H1 (cell line): ENCODE measurements around the gene CMPK2. TPM values are rescaled to one million over a fixed set of nuclear protein-coding genes. Genes with fewer than 3 reads are reported as not detected.

Experiments used
- CTCF ChIA-PET: fragments of 300-600 bp; sonication (Branson Sonifier 250); formaldehyde crosslinking; loops from one replicate; lab custom pipeline; 2021; ENCODE audit not compliant: partially characterized antibody; lab: Charles Lee
- POLR2A ChIA-PET: fragments of 300-600 bp; sonication (Branson Sonifier 250); formaldehyde crosslinking; loops from one replicate; lab custom pipeline; 2021; ENCODE audit warnings: inconsistent platforms; ENCODE audit not compliant: partially characterized antibody; lab: Charles Lee
- DNase-seq, 2 experiments: peaks; one replicate each; pipeline versions ENCODE4 v3.0.0 to v3.0.0-alpha.2; 2010 to 2022; ENCODE audit warnings: low spot score in 2 of 2, low read depth in 1 of 2, mixed read lengths in 1 of 2
- FAIRE-seq: peaks from 2 replicates; lab custom pipeline; 2011; peaks lifted over from hg19 to GRCh38; lab: Jason Lieb, UNC
- H2AFZ ChIP-seq: 2 replicates; pipeline ENCODE4 v1.8.1; 2012; ENCODE audit warnings: low read length, inconsistent platforms
- H2AK5ac ChIP-seq: 2 replicates; pipeline ENCODE4 v1.6.1; 2013; ENCODE audit warnings: low read depth, low read length
- H2BK120ac ChIP-seq: replicated peaks from 2 replicates; pipeline ENCODE3; 2013; ENCODE audit warnings: low read depth, low read length, inconsistent platforms
- H2BK12ac ChIP-seq: 2 replicates; pipeline ENCODE4 v1.6.1; 2013; ENCODE audit warnings: low read depth, low read length
- H2BK15ac ChIP-seq: 2 replicates; pipeline ENCODE4 v1.6.1; 2013; ENCODE audit warnings: low read length
- H2BK20ac ChIP-seq: 2 replicates; pipeline ENCODE4 v1.6.1; 2013; ENCODE audit warnings: low read length
- H2BK5ac ChIP-seq: 2 replicates; pipeline ENCODE4 v1.6.1; 2013; ENCODE audit warnings: low read depth, low read length
- H3K14ac ChIP-seq: 2 replicates; pipeline ENCODE4 v1.6.1; 2013; ENCODE audit warnings: inconsistent platforms; ENCODE audit not compliant: insufficient read length
- H3K18ac ChIP-seq: 2 replicates; pipeline ENCODE4 v1.6.1; 2013; ENCODE audit warnings: low read length; ENCODE audit errors: extremely low read depth
- H3K23ac ChIP-seq: 2 replicates; pipeline ENCODE4 v1.6.1; 2013; ENCODE audit warnings: inconsistent platforms; ENCODE audit not compliant: insufficient read length
- H3K23me2 ChIP-seq: 2 replicates; pipeline ENCODE4 v1.6.1; 2013; ENCODE audit warnings: low read depth, low read length
- H3K27ac ChIP-seq: 2 replicates; pipeline ENCODE4 v1.6.1; 2011; ENCODE audit warnings: low read depth, low read length, inconsistent platforms
- H3K27me3 ChIP-seq, 4 experiments: replicated peaks in 1 of 4; 1 replicate in 1 of 4; 2 replicates in 3 of 4; pipeline versions ENCODE4 v1.6.1 to v1.8.1; 2011 to 2013; ENCODE audit warnings: low read length in 3 of 4, mild to moderate bottlenecking in 3 of 4, inconsistent platforms in 2 of 4, mixed read lengths in 2 of 4, moderate library complexity in 1 of 4; ENCODE audit not compliant: control insufficient read depth in 3 of 4, insufficient read depth in 3 of 4; ENCODE audit errors: extremely low read depth in 1 of 4
- H3K36me3 ChIP-seq, 4 experiments: 2 replicates each; pipeline versions ENCODE4 v1.6.1 to v1.8.1; 2011 to 2013; ENCODE audit warnings: mild to moderate bottlenecking in 4 of 4, low read length in 3 of 4, moderate library complexity in 2 of 4, control low read depth in 1 of 4, inconsistent platforms in 1 of 4; ENCODE audit not compliant: insufficient read depth in 4 of 4, control insufficient read depth in 2 of 4
- H3K4ac ChIP-seq: replicated peaks from 2 replicates; pipeline ENCODE3; 2013; ENCODE audit warnings: low read length, low read depth, mixed read lengths, inconsistent platforms; ENCODE audit not compliant: insufficient read length
- H3K4me1 ChIP-seq, 4 experiments: replicated peaks in 1 of 4; 1 replicate in 1 of 4; 2 replicates in 3 of 4; pipeline versions ENCODE4 v1.6.1 to v1.8.1; 2011 to 2013; ENCODE audit warnings: low read length in 3 of 4, inconsistent platforms in 2 of 4, mixed read lengths in 1 of 4; ENCODE audit not compliant: insufficient read depth in 4 of 4, control insufficient read depth in 3 of 4
- H3K4me2 ChIP-seq, 2 experiments: 2 replicates each; pipeline versions ENCODE4 v1.6.1 to v1.8.1; 2011 to 2013; ENCODE audit warnings: low read depth in 2 of 2, low read length in 2 of 2, control low read depth in 1 of 2, inconsistent platforms in 1 of 2, mild to moderate bottlenecking in 1 of 2; ENCODE audit not compliant: insufficient read depth in 1 of 2
- H3K4me3 ChIP-seq, 4 experiments: fragments of 200-600, 300-600 bp in 1 of 4; sonication (generic), shearing (Covaris generic), sonication (Bioruptor Twin) in 1 of 4; 2 replicates each; pipeline versions ENCODE4 v1.5.1 to v1.8.1; 2011 to 2016; ENCODE audit warnings: low read length in 4 of 4, low read depth in 3 of 4, control low read depth in 2 of 4, inconsistent platforms in 2 of 4, mild to moderate bottlenecking in 2 of 4, mixed read lengths in 1 of 4, moderate library complexity in 1 of 4; ENCODE audit not compliant: insufficient read depth in 2 of 4; ENCODE audit errors: extremely low read depth in 1 of 4
- H3K56ac ChIP-seq: replicated peaks from 2 replicates; pipeline ENCODE3; 2013; ENCODE audit warnings: low read depth, mild to moderate bottlenecking, mixed read lengths, low read length, inconsistent platforms; ENCODE audit not compliant: insufficient read length
- H3K79me1 ChIP-seq: 2 replicates; pipeline ENCODE4 v1.6.1; 2013; ENCODE audit warnings: low read depth, low read length, control low read depth
- H3K79me2 ChIP-seq, 2 experiments: 2 replicates each; pipeline versions ENCODE4 v1.6.1 to v1.8.1; 2012 to 2013; ENCODE audit warnings: low read length in 2 of 2, mild to moderate bottlenecking in 2 of 2, inconsistent platforms in 1 of 2; ENCODE audit not compliant: insufficient read depth in 2 of 2, control insufficient read depth in 1 of 2
- H3K9ac ChIP-seq, 4 experiments: replicated peaks in 1 of 4; 1 replicate in 1 of 4; 2 replicates in 3 of 4; pipeline versions ENCODE4 v1.6.1 to v1.8.1; 2011 to 2013; ENCODE audit warnings: low read depth in 3 of 4, low read length in 3 of 4, control low read depth in 2 of 4, mild to moderate bottlenecking in 2 of 4, moderate library complexity in 2 of 4, inconsistent platforms in 1 of 4; ENCODE audit errors: extremely low read depth in 1 of 4
- H3K9me3 ChIP-seq, 2 experiments: 2 replicates each; pipeline versions ENCODE4 v1.6.1 to v1.8.1; 2012 to 2013; ENCODE audit warnings: mild to moderate bottlenecking in 2 of 2, moderate library complexity in 2 of 2, control low read depth in 1 of 2, inconsistent platforms in 1 of 2, low read depth in 1 of 2, low read length in 1 of 2, mixed read lengths in 1 of 2; ENCODE audit not compliant: insufficient read depth in 2 of 2
- H4K20me1 ChIP-seq, 2 experiments: replicated peaks in 1 of 2; 2 replicates each; pipeline versions ENCODE3 to v1.8.1; 2011 to 2013; ENCODE audit warnings: inconsistent platforms in 2 of 2, low read length in 2 of 2, mild to moderate bottlenecking in 1 of 2; ENCODE audit not compliant: insufficient read depth in 2 of 2, control insufficient read depth in 1 of 2
- H4K5ac ChIP-seq: 2 replicates; pipeline ENCODE4 v1.6.1; 2013; ENCODE audit warnings: low read length, low read depth, mixed read lengths, inconsistent platforms; ENCODE audit not compliant: insufficient read length
- H4K8ac ChIP-seq: 2 replicates; pipeline ENCODE4 v1.8.0; 2013; ENCODE audit warnings: mild to moderate bottlenecking, moderate library complexity, low read length, inconsistent platforms; ENCODE audit not compliant: insufficient read depth; ENCODE audit errors: extremely low read depth
- H4K91ac ChIP-seq: replicated peaks from 2 replicates; pipeline ENCODE3; 2013; ENCODE audit warnings: low read length, mixed read lengths, inconsistent platforms; ENCODE audit not compliant: insufficient read length
- BRCA1 ChIP-seq: IDR thresholded peaks from 2 replicates; pipeline ENCODE4 v1.6.1; 2012; ENCODE audit warnings: low read depth, low read length, improper control_type of control experiment
- CEBPB ChIP-seq: IDR thresholded peaks from 2 replicates; pipeline ENCODE4 v1.6.1; 2012; ENCODE audit warnings: low read depth, low read length
- CHD2 ChIP-seq: IDR thresholded peaks from 2 replicates; pipeline ENCODE4 v1.6.1; 2012; ENCODE audit warnings: low read length, improper control_type of control experiment
- CREB1 ChIP-seq: IDR thresholded peaks from 2 replicates; pipeline ENCODE4 v1.6.1; 2012; ENCODE audit warnings: inconsistent platforms
- KDM1A ChIP-seq: fragments of 200-600, 300-600 bp; sonication (generic); IDR thresholded peaks from 2 replicates; pipeline ENCODE4 v1.7.1; 2016; ENCODE audit warnings: mild to moderate bottlenecking, low read length, borderline replicate concordance
- NRF1 ChIP-seq: IDR thresholded peaks from 2 replicates; pipeline ENCODE4 v1.6.1; 2011; ENCODE audit warnings: mild to moderate bottlenecking, low read depth, low read length, improper control_type of control experiment
- POLR2AphosphoS5 ChIP-seq: IDR thresholded peaks from 2 replicates; pipeline ENCODE4 v1.6.1; 2011; ENCODE audit warnings: low read depth, low read length
- SAP30 ChIP-seq: fragments of 300-600 bp; sonication (generic); IDR thresholded peaks from 2 replicates; pipeline ENCODE4 v1.7.1; 2012; ENCODE audit warnings: low read length, moderate library complexity, mild to moderate bottlenecking, inconsistent platforms; ENCODE audit not compliant: insufficient read depth, insufficient replicate concordance
- SIN3A ChIP-seq, 2 experiments: IDR thresholded peaks in 1 of 2; conservative IDR thresholded peaks in 1 of 2; 2 replicates each; pipeline ENCODE4 v1.6.1; 2011 to 2012; ENCODE audit warnings: low read length in 2 of 2, improper control_type of control experiment in 1 of 2, low read depth in 1 of 2, mild to moderate bottlenecking in 1 of 2
- TAF1 ChIP-seq: IDR thresholded peaks from 2 replicates; pipeline ENCODE4 v1.6.1; 2011; ENCODE audit warnings: mild to moderate bottlenecking, low read depth, low read length
- TAF7 ChIP-seq: optimal IDR thresholded peaks from 2 replicates; pipeline ENCODE3; 2011; ENCODE audit warnings: low read depth, mild to moderate bottlenecking, inconsistent platforms, low read length, moderate library complexity, borderline replicate concordance
- TBP ChIP-seq: IDR thresholded peaks from 2 replicates; pipeline ENCODE4 v1.6.1; 2011; ENCODE audit warnings: low read depth, low read length, improper control_type of control experiment
- YY1 ChIP-seq: IDR thresholded peaks from 2 replicates; pipeline ENCODE4 v1.6.1; 2011; ENCODE audit warnings: low read depth, mild to moderate bottlenecking, low read length
- ZNF274 ChIP-seq: IDR thresholded peaks from 2 replicates; pipeline ENCODE4 v1.7.0; 2012; ENCODE audit warnings: low read length, borderline replicate concordance; ENCODE audit errors: extremely low read depth
- polyA plus RNA-seq, 7 experiments: library from polyadenylated mRNA; depleted of rRNA in 3 of 7; stranded (reverse) in 5 of 7; unstranded in 2 of 7; fragments of >200 nt in 5 of 7; fragments of 200-250 nt in 2 of 7; gene quantifications; 1 replicate in 5 of 7; 2 replicates in 1 of 7; 4 replicates in 1 of 7; pipeline versions ENCODE4 v1.2.1 to v1.2.3, GENCODE V29; 2011 to 2013; ENCODE audit warnings: missing spikeins in 2 of 7, mixed read lengths in 2 of 7
- total RNA-seq: library from RNA; stranded (reverse); fragmentation: NEBNext Ultra II Directional; extraction: Animal tissue kit (Norgen Biotek cat#: 25700); gene quantifications from 2 replicates; pipeline ENCODE4 v1.2.1, GENCODE V29; 2021
- TF ChIP-seq, protein P1 (sequence below): IDR thresholded peaks from 2 replicates; pipeline ENCODE4 v1.6.1; 2012; ENCODE audit warnings: low read length, inconsistent platforms

Gene CMPK2
- total and polyA plus RNA-seq, 2 of the 8 experiments (the other 6 are each of a cell fraction or from before 2014, with no cell fraction given): 0.28 to 0.53 TPM

DNA sequence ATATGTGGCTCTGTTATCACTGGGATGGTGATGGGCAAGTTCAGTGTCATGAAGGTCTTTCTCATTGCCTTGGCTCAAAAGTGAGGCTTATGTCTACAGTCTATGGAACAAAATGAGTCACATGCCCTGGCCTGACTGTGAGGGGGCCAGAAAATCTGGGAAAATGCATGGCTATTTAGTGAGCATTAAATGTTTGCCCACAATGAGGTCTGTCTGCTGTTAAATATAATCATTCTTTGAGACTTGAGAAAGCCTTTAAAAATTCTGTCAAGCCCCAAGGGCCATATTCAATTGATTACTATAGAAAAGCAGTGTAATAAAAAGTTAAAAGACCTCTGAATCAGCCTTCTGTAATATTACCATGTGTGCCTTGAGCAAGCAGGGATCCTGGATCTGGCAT lies 46.0 kb upstream of the CMPK2 start:
- H3K36me3 ChIP-seq: no peaks in the 10 kb centered on the region
- no peak overlapping the region for H3K23ac ChIP-seq
- H3K79me2 ChIP-seq: no peaks in the 10 kb centered on the region
- H3K4ac ChIP-seq: no peak overlapping the region
- no peak overlapping the region for H2AFZ ChIP-seq
- peaks cover 2% of the 10 kb centered on the region; the same call in 1 of the 2 replicates for H3K23me2 ChIP-seq
- no peak for FAIRE-seq
- H3K18ac ChIP-seq: no peak overlapping the region
- H3K9ac ChIP-seq: no peak overlapping the region
- no peaks in the 10 kb centered on the region for H3K9me3 ChIP-seq
- no peak overlapping the region for H3K4me2 ChIP-seq
- H2BK5ac ChIP-seq: no peak overlapping the region
- H2BK20ac ChIP-seq: no peak overlapping the region
- CTCF ChIA-PET: interaction anchor here (1.1 to 11.8 kb wide), 4 partner anchors 16 to 133 kb away, joined by 3 to 94 read pairs (median 4); no protein-coding TSS in a partner anchor
- no peak overlapping the region for H4K5ac ChIP-seq
- H3K14ac ChIP-seq: no peak overlapping the region
- H3K27ac ChIP-seq: no peak overlapping the region
- no peaks in the 10 kb centered on the region for H4K20me1 ChIP-seq
- no peak for TF ChIP-seq BRCA1
- no peak for TF ChIP-seq TAF7
- TF ChIP-seq TAF1: no peak
- TF ChIP-seq CEBPB: no peak
- no peak for TF ChIP-seq ZNF274
- TF ChIP-seq, protein P1, sequence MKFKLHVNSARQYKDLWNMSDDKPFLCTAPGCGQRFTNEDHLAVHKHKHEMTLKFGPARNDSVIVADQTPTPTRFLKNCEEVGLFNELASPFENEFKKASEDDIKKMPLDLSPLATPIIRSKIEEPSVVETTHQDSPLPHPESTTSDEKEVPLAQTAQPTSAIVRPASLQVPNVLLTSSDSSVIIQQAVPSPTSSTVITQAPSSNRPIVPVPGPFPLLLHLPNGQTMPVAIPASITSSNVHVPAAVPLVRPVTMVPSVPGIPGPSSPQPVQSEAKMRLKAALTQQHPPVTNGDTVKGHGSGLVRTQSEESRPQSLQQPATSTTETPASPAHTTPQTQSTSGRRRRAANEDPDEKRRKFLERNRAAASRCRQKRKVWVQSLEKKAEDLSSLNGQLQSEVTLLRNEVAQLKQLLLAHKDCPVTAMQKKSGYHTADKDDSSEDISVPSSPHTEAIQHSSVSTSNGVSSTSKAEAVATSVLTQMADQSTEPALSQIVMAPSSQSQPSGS: no peak
- TF ChIP-seq NRF1: no peak
- TF ChIP-seq KDM1A: no peak
- no peak for TF ChIP-seq SIN3A (conservative IDR thresholded peaks at IDR 0.05 in 1 of 2, IDR thresholded peaks at IDR 0.05 in 1 of 2; ENCODE audit: low read depth in 1 of 2, low read length in 2 of 2)
- no peak for TF ChIP-seq CHD2
- TF ChIP-seq TBP: no peak
- no peak for TF ChIP-seq POLR2AphosphoS5
- TF ChIP-seq SAP30: no peak
- TF ChIP-seq CREB1: no peak
- TF ChIP-seq YY1: no peak
- TF ChIP-seq, all 59 proteins: peak for 0
- H2BK12ac ChIP-seq: no peak overlapping the region
- peaks cover 2 to 9% (median 5%) of the 10 kb centered on the region in 4 experiments; a peak in 5 of 7 replicates for H3K4me1 ChIP-seq
- H4K91ac ChIP-seq: no peak overlapping the region
- POLR2A ChIA-PET: no interaction called here
- no peaks in the 10 kb centered on the region for H3K79me1 ChIP-seq
- H2AK5ac ChIP-seq: no peak overlapping the region
- H3K4me3 ChIP-seq: no peak overlapping the region
- no peak overlapping the region for H3K56ac ChIP-seq
- DNase-seq: no peak
- H2BK120ac ChIP-seq: no peak overlapping the region
- 0 out of 7 replicates have a peak, but pooled peaks cover 0 to 6% (median under 1%) of the 10 kb centered on the region in 4 experiments for H3K27me3 ChIP-seq
- H2BK15ac ChIP-seq: no peak overlapping the region
- no peak overlapping the region for H4K8ac ChIP-seq
